GM19240 (cell line): ENCODE data around the gene ADARB2.

Experiments
- DNase-seq: peaks from one replicate; pipeline ENCODE4 v3.0.0; 2011; ENCODE audit warnings: low spot score; ENCODE audit not compliant: insufficient read length

Gene ADARB2

GRCh38 chr10:1687190-1687589, 50.1 kb downstream of the ADARB2 start:
- DNase-seq, result no peak

GRCh38 chr10:1686491-1686749, 50.9 kb downstream of the ADARB2 start:
- no peak for DNase-seq

- no peak for DNase-seq
These were observed 51.4 kb downstream of the ADARB2 start for GRCh38 chr10:1685699-1686490.

GRCh38 chr10:1684991-1685390, 52.3 kb downstream of the ADARB2 start:
- no peak for DNase-seq

DNA sequence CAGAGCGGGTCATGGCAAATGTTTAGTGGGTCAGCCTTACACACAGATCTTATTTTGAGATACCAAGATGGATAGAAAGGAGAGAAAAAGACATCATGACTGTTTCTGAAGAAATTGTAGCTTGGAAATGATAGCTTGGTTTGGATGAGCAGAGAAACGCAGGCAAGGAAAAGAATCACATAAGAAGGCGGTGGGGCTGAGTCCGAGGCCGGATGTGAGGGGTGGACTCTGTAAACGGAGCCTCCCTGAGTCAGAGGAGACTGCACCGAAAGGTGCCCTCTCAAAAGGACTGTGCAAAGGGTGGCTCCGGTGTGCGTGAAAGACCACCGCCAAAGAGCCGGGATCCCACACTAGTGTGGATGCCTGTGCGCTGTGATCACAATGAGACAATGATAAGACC, 53.7 kb downstream of the ADARB2 start:
- DNase-seq, result no peak

DNA sequence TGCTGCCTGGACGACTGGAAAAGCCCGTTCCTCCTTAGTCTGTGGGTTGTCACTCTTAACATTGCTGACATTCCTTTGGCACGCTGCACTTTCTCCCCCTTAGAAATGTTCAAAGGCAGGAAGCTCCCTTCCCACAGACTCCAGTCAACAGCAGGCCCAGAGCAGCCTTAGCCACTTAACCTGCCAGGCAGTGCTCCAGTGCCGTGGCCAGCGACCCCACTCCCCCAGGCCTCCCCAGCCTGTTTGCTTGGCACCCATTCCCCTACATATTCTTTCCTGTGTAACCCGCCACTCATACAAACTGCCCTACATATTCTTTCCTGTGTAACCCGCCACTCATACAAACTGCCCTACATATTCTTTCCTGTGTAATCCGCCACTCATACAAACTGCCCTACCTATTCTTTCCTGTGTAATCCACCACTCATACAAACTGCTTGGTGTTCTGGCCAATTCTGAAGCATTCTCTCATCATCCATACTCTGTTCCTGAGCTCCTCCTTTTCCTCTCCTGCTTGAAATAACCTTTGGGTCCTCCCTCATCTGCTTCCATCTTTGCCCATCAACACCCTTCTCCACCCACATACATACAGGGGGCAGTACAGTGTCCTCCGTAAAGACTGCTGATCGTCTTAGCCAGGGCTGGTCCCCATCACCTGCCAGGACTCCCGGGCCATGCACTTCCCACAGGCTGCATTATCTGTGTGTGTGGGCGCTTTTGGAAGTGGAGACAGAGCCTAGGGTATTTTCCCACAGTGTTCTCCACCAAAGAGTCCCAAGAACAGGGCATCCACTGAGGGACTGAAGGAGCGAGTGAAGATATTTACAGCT, 57.3 kb downstream of the ADARB2 start:
- no peak for DNase-seq

DNA sequence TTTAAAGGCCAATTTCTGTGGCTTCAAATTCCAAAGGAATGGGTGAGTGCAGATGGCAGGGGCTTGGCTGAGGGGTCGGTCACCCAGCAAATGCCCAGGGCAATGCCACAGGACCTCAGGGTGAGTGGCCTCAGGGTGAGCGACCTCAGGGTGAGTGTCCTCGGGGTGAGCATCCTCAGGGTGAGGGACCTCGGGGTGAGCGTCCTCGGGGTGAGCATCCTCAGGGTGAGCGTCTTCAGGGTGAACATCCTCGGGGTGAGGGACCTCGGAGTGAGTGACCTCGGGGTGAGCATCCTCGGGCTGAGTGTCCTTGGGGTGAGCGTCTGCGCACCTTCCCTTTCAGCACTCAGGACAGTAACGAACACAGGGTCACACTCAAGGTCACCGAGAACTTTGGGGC, 59.2 kb downstream of the ADARB2 start:
- no peak for DNase-seq

DNA sequence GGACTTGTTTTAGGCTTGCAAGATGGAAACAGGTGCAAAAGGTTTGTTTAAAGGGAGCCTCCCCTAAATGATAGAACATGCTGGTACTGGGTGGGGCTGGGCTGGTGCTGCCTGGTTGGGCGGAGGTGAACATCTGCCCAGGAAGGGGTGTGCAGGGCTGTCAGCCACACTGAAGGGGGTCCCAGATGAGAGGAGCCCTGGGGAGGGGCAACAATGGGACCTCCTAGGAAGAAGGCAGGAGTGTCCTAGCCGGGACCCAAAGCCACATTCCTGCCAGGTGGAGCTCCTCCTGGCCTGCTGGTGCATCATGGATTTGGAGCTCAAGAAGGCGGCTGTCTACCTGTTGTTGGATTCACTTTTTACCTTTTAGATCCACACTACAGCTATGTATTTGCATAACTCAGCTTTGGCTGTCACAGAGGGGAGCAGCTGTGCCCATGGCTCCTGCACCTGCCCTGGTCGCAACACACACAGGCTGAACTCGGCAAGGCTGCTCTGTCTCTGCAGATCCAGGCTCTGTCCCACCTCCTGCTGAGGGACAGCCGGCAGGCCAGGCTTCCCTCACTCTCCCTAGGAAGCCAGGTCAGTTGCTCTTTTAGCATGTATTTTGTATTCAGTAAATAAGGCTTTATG, 59.9 kb downstream of the ADARB2 start:
- no peak for DNase-seq

DNA sequence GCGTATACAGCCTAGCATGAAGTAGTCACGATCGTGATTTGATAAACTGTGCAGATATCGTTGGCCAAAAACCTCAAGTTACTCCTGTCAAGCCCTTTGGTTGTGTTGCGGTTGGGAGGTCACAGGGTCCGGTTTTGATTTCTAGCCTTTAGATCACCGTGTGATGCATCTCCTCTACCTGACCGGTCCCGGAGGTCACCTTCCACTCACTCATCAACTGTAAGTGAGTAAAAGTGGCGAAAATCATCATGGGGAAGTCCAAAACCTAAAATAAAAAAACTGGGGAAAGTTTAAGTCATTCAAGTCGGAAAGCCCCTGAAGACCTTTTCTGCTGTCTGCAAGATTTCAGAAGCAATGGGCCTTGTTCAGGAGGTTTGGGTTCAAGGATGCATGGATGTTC, 62.8 kb downstream of the ADARB2 start:
- no peak for DNase-seq

DNA sequence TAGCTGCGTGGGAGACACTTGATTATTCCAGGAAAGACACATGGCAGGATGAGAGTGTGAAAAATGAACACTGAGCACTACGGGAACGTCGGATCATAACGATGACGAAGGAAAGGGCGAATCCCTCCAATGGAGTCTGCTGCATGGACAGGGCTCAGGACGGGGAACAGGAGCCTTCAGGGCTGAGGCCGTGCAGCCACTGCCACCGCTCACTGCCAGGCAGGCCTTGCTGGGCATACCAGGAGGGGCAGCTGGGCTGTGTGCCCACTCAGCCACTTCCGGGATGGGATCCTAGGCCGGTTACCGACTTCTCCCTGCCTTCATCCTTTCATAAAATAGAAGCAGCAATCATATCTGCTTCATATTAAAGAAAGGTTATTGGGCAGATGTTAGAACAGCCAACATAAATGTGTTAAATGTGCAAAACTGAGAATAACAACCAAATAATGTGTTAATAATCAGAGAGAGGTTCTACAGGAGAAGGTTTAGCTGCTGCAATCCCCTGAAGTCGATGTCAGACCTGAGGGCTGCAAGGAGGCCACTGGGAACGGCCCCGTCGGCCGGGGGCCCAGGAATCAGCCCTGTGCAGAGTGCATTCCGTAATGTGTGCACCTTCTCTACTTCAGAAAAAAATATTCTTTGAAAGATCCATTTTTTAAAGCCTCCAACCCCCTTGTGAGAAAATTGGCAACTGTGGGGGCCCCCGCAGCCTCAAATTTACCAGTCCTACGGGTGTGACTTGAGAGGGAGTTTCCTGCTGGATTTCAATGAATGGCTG, 63.6 kb downstream of the ADARB2 start:
- no peak for DNase-seq

- no peak for DNase-seq
These were observed 65.1 kb downstream of the ADARB2 start for GRCh38 chr10:1672001-1672781.

DNA sequence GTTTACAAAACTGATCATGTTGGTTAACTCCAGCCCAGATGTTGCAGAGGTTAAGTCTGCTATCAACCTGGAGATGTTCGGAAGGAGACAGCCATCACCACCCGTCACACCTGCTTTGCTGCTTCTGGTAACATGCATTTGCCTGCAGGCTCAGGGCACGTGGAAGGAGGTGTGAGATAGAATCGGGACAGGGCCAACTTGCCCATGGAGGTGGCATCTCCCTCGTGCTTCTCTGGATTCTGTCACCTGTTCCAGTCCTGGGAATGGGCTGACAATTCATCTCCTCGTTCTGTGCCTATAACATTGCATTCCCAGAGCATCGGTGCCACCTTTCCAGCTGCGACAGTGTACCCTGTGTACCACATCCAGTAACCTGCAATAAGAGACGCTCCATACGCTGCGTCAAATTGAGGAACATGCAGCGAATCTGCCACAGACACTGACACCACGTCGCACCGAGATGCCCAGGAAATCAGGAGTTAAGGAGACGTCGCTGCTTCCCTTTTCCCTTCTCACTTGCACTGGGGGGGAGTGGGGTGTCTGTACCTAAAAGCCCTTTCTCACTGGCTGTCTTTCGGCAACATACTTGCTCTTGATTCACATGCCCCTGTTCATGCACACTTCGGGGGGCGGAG, 65.8 kb downstream of the ADARB2 start:
- DNase-seq, result no peak

- DNase-seq, result no peak
These were observed 66.6 kb downstream of the ADARB2 start for GRCh38 chr10:1670541-1671365.

DNA sequence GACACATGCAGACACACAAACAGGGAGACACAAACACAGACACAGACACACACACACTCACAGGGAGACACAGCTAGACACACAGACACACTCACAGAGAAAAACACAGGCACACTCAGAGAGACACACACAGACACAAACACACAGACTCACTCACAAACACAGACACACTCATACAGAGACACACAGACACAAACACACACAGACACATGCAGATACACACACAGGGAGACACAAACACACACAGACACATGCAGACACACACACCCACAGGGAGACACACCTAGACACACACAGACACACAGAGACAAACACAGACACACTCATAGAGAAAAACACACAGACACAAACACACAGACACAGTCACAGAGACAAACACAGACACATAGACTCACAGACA, 67.9 kb downstream of the ADARB2 start:
- no peak for DNase-seq

GRCh38 chr10:1668399-1668798, 68.9 kb downstream of the ADARB2 start:
- no peak for DNase-seq

- no peak for DNase-seq
These were observed 69.9 kb downstream of the ADARB2 start for GRCh38 chr10:1667392-1667791.

GRCh38 chr10:1666147-1666546, 71.2 kb downstream of the ADARB2 start:
- DNase-seq, result no peak

DNA sequence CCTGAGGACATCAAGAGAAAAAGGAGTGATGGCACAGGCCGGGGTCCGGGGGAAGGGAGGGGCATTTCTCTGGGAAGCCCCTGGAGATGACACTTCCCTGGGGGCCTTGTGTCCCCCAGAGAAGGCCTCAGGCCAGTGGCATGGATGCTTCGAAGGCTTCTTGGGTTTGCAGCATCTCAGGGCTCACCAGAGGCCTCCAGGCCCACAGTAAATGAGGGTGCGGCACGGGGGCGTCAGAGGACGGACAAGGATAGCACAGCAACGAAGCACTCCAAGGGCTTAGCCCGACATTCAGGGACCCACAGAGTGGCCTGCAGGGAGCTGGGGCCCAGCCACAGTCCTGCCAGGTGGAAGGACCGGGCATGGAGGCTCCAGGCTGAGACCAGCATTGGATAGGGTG, 71.6 kb downstream of the ADARB2 start:
- DNase-seq, result no peak

- no peak for DNase-seq
These were observed 72.2 kb downstream of the ADARB2 start for GRCh38 chr10:1665021-1665661.
